Measurements from ENCODE around the gene DNAH17. TPM values are rescaled to one million over a fixed set of nuclear protein-coding genes. Genes with fewer than 3 reads are reported as not detected.

DNAH17 gene
- total RNA-seq, 1 experiment from 2014 or later = 0.69 TPM

DNA sequence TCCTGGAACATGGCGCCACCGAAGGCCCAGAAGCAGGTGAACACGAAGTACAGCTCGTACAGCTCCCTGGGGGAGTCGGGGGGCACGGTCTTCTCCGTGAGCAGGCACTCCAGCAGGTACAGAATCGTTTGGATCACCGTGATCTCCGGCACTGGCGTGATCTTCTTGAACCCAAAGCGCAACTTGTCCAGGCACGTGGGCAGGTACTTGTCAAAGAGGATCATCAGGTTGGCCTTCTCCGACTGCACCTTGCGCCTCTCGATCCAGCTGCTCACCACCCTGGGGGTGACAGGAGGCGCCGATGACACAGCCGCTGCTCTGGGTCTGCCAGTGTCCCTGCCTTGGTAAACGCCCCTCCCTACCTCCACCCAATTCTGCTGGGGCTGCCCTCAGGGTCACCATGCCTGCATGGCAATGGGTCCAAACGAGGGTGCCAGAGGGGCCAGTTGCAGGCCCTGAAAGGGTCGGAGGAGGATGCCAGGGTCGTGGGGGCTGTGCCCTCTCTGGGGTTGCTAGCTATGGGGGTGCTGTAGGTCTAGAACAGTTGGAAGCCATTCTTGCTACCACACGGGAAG, 90.9 kb downstream of the DNAH17 start:
- TF ChIP-seq JUND (IDR thresholded peaks at IDR 0.05) (no peak), YY1 (IDR thresholded peaks at IDR 0.05; ENCODE audit: extremely low read depth, insufficient replicate concordance, low read depth, low read length) (no peak), RAD21 (IDR thresholded peaks at IDR 0.05; ENCODE audit: low read depth) (no peak), TCF7L2 (IDR thresholded peaks at IDR 0.05; ENCODE audit: borderline replicate concordance, extremely low read depth, insufficient read depth, insufficient read length) (no peak), POLR2A (IDR thresholded peaks at IDR 0.05; ENCODE audit: borderline replicate concordance, extremely low read depth, insufficient read depth, insufficient read length) (no peak), SRF (IDR thresholded peaks at IDR 0.05; ENCODE audit: low read depth) (no peak), EZH2phosphoT487 (IDR thresholded peaks at IDR 0.05; ENCODE audit: borderline replicate concordance) (no peak), POLR2AphosphoS5 (IDR thresholded peaks at IDR 0.05; ENCODE audit: low read depth, low read length) (no peak), ZFX (IDR thresholded peaks at IDR 0.05) (no peak), EZH2 (IDR thresholded peaks at IDR 0.05) (no peak), SIN3A (IDR thresholded peaks at IDR 0.05; ENCODE audit: low read depth) (no peak), REST (IDR thresholded peaks at IDR 0.05; ENCODE audit: low read depth) (no peak), ELF1 (IDR thresholded peaks at IDR 0.05; ENCODE audit: borderline replicate concordance, low read depth) (no peak), SP1 (IDR thresholded peaks at IDR 0.05; ENCODE audit: low read depth) (no peak), FOSL1 (IDR thresholded peaks at IDR 0.05; ENCODE audit: low read depth) (no peak)
- TF ChIP-seq, protein P1, sequence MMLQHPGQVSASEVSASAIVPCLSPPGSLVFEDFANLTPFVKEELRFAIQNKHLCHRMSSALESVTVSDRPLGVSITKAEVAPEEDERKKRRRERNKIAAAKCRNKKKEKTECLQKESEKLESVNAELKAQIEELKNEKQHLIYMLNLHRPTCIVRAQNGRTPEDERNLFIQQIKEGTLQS (IDR thresholded peaks at IDR 0.05) = no peak
- TF ChIP-seq, protein P2, sequence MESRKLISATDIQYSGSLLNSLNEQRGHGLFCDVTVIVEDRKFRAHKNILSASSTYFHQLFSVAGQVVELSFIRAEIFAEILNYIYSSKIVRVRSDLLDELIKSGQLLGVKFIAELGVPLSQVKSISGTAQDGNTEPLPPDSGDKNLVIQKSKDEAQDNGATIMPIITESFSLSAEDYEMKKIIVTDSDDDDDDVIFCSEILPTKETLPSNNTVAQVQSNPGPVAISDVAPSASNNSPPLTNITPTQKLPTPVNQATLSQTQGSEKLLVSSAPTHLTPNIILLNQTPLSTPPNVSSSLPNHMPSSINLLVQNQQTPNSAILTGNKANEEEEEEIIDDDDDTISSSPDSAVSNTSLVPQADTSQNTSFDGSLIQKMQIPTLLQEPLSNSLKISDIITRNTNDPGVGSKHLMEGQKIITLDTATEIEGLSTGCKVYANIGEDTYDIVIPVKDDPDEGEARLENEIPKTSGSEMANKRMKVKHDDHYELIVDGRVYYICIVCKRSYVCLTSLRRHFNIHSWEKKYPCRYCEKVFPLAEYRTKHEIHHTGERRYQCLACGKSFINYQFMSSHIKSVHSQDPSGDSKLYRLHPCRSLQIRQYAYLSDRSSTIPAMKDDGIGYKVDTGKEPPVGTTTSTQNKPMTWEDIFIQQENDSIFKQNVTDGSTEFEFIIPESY (IDR thresholded peaks at IDR 0.05; ENCODE audit: extremely low read depth, insufficient replicate concordance, low read length) = no peak
- H3K4me2 ChIP-seq (ENCODE audit: low read length) = no peak overlapping the region; the same call in 1 of the 2 replicates
- ChIA-PET CTCF (interaction anchor here (1.6 kb wide), 1 partner anchor 11 kb away, joined by 4 read pairs; no protein-coding TSS in a partner anchor), RAD21 (ENCODE audit: low non-redundant PET in 1 of 2, low total read pairs in 2 of 2, uncharacterized antibody in 2 of 2, unreplicated experiment in 2 of 2) (interaction anchor here in 1 of 2 experiments (0.5 kb wide), 1 partner anchor 9 kb away, joined by 5 read pairs; no protein-coding TSS in a partner anchor), POLR2A (no interaction called here)
- no peak for DNase-seq (ENCODE audit: low read depth, low spot score)
- no peak overlapping the region for H3K9ac ChIP-seq (ENCODE audit: low read length)
- H3K27me3 ChIP-seq (ENCODE audit: insufficient read depth, low read length) = no peaks in the 10 kb centered on the region
- intact Hi-C loops (cut with micrococcal nuclease) = no loop called here
- BruUV-seq (replicated peaks) = no TSS peak
- no peak for ATAC-seq
- no peaks in the 10 kb centered on the region for H3K9me2 ChIP-seq (ENCODE audit: insufficient read depth)
- no peaks in the 10 kb centered on the region for H3K79me2 ChIP-seq (ENCODE audit: insufficient read depth, low read length)
- H3K4me3 ChIP-seq (replicated peaks in 1 of 2; ENCODE audit: low read depth in 1 of 2, low read length in 2 of 2) = no peak overlapping the region
- no peak overlapping the region for H3K27ac ChIP-seq (ENCODE audit: low read depth, low read length)
- no peaks in the 10 kb centered on the region for H3K36me3 ChIP-seq (ENCODE audit: control insufficient read depth in 1 of 2, insufficient read depth in 2 of 2, low read length in 2 of 2)
- no peak overlapping the region for H2AFZ ChIP-seq (ENCODE audit: low read depth, low read length, poor library complexity, severe bottlenecking)
- peaks cover 0 to 18% of the 10 kb centered on the region in 2 experiments; a peak in 3 of 4 replicates for H3K4me1 ChIP-seq (ENCODE audit: control insufficient read depth in 1 of 2, insufficient read depth in 2 of 2, low read length in 2 of 2)
- H4K20me1 ChIP-seq (ENCODE audit: insufficient read depth) = no peaks in the 10 kb centered on the region
- H3K9me3 ChIP-seq (ENCODE audit: control insufficient read depth in 1 of 2, insufficient read depth in 1 of 2, low read depth in 1 of 2, low read length in 2 of 2) = no peaks in the 10 kb centered on the region

Data from HCT116 (cell line).